Measurements from ENCODE around the gene SIGLEC8. TPM values are rescaled to one million over a fixed set of nuclear protein-coding genes. Genes with fewer than 3 reads are reported as not detected.

SIGLEC8 gene
- total RNA-seq, 4 donors from 2014 or later = 0.17 to 0.94 (median 0.38) TPM

GRCh38 chr19:51471527-51471926, 13.3 kb upstream of the SIGLEC8 start:
- TF ChIP-seq CTCF (IDR thresholded peaks at IDR 0.05; ENCODE audit: low read depth) = no peak

- TF ChIP-seq CTCF (IDR thresholded peaks at IDR 0.05; ENCODE audit: low read depth) = no peak
These were observed 12.7 kb upstream of the SIGLEC8 start for GRCh38 chr19:51470966-51471365.

- TF ChIP-seq CTCF (IDR thresholded peaks at IDR 0.05; ENCODE audit: low read depth) = no peak
These were observed 11.4 kb upstream of the SIGLEC8 start for GRCh38 chr19:51469629-51470028.

GRCh38 chr19:51469162-51469561, 10.9 kb upstream of the SIGLEC8 start:
- no peak for TF ChIP-seq CTCF (IDR thresholded peaks at IDR 0.05; ENCODE audit: low read depth)

- TF ChIP-seq CTCF (IDR thresholded peaks at IDR 0.05; ENCODE audit: low read depth) = no peak
These were observed 10.3 kb upstream of the SIGLEC8 start for GRCh38 chr19:51468545-51468920.

GRCh38 chr19:51467864-51468544, 9.8 kb upstream of the SIGLEC8 start:
- no peak for TF ChIP-seq CTCF (IDR thresholded peaks at IDR 0.05; ENCODE audit: low read depth)

GRCh38 chr19:51466723-51467122, 8.5 kb upstream of the SIGLEC8 start:
- TF ChIP-seq CTCF (IDR thresholded peaks at IDR 0.05; ENCODE audit: low read depth) = no peak

All from subcutaneous adipose tissue (tissue), 4 donors.